Thyroid gland (tissue), 4 donors: Measurements from ENCODE around the gene NHLRC4. TPM values are rescaled to one million over a fixed set of nuclear protein-coding genes. Genes with fewer than 3 reads are reported as not detected.

ENCODE experiments used
- DNase-seq, 2 donors: peaks; one replicate each; pipeline ENCODE4 v3.0.0-alpha.2; 2019
- H3K27ac ChIP-seq, 3 donors: fragments of 200-600 bp; sonication (generic); 1 replicate in 2 of 3; 2 replicates in 1 of 3; pipeline ENCODE4 v1.5.1; 2016 to 2019; ENCODE audit warnings: mild to moderate bottlenecking in 1 of 3, moderate library complexity in 1 of 3
- H3K27me3 ChIP-seq: fragments of 200-600 bp; sonication (generic); one replicate; pipeline ENCODE4 v1.5.1; 2019
- H3K36me3 ChIP-seq, 2 donors: fragments of 200-600 bp; sonication (generic); one replicate each; pipeline ENCODE4 v1.5.1; 2016 to 2019
- H3K4me1 ChIP-seq, 2 donors: fragments of 200-600 bp; sonication (generic); one replicate each; pipeline ENCODE4 v1.5.1; 2017 to 2019
- H3K4me3 ChIP-seq, 3 donors: fragments of 200-600 bp; sonication (generic); replicated peaks in 1 of 3; 1 replicate in 2 of 3; 2 replicates in 1 of 3; pipeline ENCODE4 v1.5.1; 2016; ENCODE audit warnings: mild to moderate bottlenecking in 1 of 3
- H3K9me3 ChIP-seq: fragments of 200-600 bp; sonication (generic); one replicate; pipeline ENCODE4 v1.5.1; 2017
- POLR2A ChIP-seq, 2 donors: fragments of 450-650 bp; IDR thresholded peaks; one replicate each; pipeline ENCODE4 v1.6.1; 2017; ENCODE audit warnings: antibody characterized with exemption in 2 of 2, mild to moderate bottlenecking in 2 of 2, moderate library complexity in 1 of 2
- WGBS, 2 donors: methylation state at CpG; one replicate each; pipeline ENCODE4 v1.1.5; 2017; 5-methylcytosine and 5-hydroxymethylcytosine counted together
- intact Hi-C: fragments of 100-400 bp; cut with DNase I; formaldehyde crosslinking; loops from one replicate; pipeline ENCODE4 v1.15.1; 2023
- total RNA-seq, 4 donors: library from RNA; depleted of rRNA; stranded (reverse); fragments of >200 nt; gene quantifications; one replicate each; pipeline ENCODE4 v1.2.3, GENCODE V29; 2016
- TF ChIP-seq, protein P1 (sequence below), 6 experiments: fragments of 200-600 bp in 3 of 6; fragments of 450-650 bp in 3 of 6; sonication (generic) in 3 of 6; IDR thresholded peaks; one replicate each; pipeline ENCODE4 v1.5.1; 2016 to 2019; ENCODE audit warnings: antibody characterized with exemption in 6 of 6, mild to moderate bottlenecking in 2 of 6, inconsistent platforms in 1 of 6, moderate library complexity in 1 of 6

NHLRC4 gene
- total RNA-seq, 4 donors from 2014 or later: 0.63 to 0.81 (median 0.67) TPM; not detected in 1

DNA sequence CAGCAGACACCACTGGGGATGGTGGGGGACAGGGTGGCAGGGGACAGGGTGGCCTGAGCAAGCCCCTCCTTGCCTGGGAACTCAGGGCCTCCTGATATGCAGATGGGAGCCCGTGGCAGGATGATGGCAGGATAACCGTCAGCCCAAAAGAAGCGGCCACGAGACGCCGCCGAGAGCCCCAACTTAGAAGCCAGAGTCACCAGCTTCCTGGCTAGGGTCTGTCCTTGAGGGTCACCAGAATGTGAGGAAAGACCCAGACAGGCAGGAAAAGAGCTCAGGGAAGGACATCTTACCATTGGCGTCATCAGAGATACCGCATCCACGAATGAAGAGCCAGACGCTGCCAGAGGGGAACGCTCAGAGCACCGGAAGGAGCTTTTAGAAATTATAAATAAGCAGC is 42.5 kb downstream of the NHLRC4 start:
- H3K4me1 ChIP-seq: peaks cover 0 to 8% of the 10 kb centered on the region in 2 donors
- H3K4me3 ChIP-seq: no peak overlapping the region
- intact Hi-C loops: no loop called here
- H3K27me3 ChIP-seq: no peaks in the 10 kb centered on the region
- no peaks in the 10 kb centered on the region for H3K36me3 ChIP-seq
- no peak for TF ChIP-seq POLR2A (IDR thresholded peaks at IDR 0.05)
- TF ChIP-seq, protein P1, sequence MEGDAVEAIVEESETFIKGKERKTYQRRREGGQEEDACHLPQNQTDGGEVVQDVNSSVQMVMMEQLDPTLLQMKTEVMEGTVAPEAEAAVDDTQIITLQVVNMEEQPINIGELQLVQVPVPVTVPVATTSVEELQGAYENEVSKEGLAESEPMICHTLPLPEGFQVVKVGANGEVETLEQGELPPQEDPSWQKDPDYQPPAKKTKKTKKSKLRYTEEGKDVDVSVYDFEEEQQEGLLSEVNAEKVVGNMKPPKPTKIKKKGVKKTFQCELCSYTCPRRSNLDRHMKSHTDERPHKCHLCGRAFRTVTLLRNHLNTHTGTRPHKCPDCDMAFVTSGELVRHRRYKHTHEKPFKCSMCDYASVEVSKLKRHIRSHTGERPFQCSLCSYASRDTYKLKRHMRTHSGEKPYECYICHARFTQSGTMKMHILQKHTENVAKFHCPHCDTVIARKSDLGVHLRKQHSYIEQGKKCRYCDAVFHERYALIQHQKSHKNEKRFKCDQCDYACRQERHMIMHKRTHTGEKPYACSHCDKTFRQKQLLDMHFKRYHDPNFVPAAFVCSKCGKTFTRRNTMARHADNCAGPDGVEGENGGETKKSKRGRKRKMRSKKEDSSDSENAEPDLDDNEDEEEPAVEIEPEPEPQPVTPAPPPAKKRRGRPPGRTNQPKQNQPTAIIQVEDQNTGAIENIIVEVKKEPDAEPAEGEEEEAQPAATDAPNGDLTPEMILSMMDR (IDR thresholded peaks at IDR 0.05): no peak
- no peak overlapping the region for H3K27ac ChIP-seq
- H3K9me3 ChIP-seq: no peaks in the 10 kb centered on the region
- no peak for DNase-seq
- WGBS, 2 donors: 88 to 95% methylated on average over 13 of the region's 13 CpGs

DNA sequence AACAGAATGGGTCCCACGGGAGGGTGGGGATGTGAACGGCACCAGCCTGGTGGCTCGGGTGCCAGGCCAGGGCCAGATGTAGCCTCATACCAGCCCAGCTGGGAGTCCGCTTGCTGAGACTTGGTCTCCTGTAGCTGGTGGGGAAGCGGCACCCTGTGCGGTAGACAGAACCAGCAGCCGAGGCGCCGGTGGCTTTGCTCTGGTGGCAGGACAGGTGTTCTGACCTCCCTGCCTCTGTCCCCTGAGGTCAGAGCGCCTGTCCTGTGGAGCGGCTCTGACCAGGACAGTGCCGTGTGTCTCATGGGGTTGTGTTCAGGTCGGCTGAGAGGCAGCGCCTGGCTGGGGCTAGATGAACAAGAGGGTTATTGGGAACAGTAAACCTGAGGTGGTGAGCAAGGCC is 43.2 kb downstream of the NHLRC4 start:
- H3K27ac ChIP-seq: no peak overlapping the region
- TF ChIP-seq, protein P1 (IDR thresholded peaks at IDR 0.05): no peak
- TF ChIP-seq POLR2A (IDR thresholded peaks at IDR 0.05): no peak
- H3K4me1 ChIP-seq: peaks cover 0 to 8% of the 10 kb centered on the region in 2 donors
- H3K27me3 ChIP-seq: no peaks in the 10 kb centered on the region
- H3K4me3 ChIP-seq: no peak overlapping the region
- intact Hi-C loops: no loop called here
- H3K9me3 ChIP-seq: no peaks in the 10 kb centered on the region
- 91 to 95% methylated on average over 11 to 14 of the region's 14 CpGs for WGBS, 2 donors
- no peaks in the 10 kb centered on the region for H3K36me3 ChIP-seq
- DNase-seq: no peak

DNA sequence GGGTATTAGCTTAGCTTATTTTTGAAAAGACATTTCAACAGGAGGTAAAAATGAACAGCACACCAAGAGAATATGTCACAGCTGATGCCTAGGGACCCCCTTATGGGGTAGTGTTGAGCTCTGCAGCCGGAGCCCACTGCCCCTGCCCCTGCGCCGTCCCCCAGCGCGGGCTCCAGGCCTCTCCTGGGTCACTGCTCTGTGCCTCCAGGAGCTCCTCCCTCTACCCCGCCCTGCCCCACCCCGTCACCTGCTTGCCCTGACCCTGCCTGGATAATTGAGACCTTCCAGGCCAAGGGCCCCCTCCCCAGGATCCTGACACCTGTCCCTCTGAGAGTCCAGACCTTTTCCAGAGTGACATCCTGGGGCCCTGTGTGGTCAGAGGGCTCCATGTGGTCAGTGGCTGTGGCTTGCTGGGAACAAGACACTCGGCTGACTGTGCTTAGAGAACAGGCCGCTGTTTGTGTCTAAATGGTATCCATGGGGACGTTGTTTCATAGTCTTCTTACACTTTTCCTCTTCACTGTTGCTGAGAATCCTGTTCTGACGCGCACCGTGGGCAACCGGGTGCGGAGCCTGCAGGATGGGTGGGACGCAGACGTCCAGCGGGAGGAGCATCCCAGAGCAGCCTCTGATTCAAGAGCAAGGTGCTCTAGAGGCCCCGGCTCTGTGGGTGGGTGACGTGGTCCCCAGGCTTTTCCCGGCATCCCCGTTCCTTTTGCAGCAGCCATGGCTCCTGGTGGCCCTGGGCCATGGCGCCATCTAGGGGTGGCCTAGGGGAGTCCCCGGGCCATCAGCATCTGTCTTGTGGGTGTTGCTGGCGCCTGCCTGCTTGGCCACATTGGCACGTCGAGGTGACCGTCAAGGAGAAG is 43.9 kb downstream of the NHLRC4 start:
- no peaks in the 10 kb centered on the region for H3K36me3 ChIP-seq
- no peak overlapping the region for H3K4me3 ChIP-seq
- no peaks in the 10 kb centered on the region for H3K27me3 ChIP-seq
- TF ChIP-seq, protein P1 (IDR thresholded peaks at IDR 0.05): peak; percentile 50 to 83 (median 66)
- no peak for TF ChIP-seq POLR2A (IDR thresholded peaks at IDR 0.05)
- intact Hi-C loops: no loop called here
- peak; percentile 61 to 64 for DNase-seq
- H3K4me1 ChIP-seq: peaks cover 0 to 8% of the 10 kb centered on the region in 2 donors
- no peak overlapping the region for H3K27ac ChIP-seq
- 84 to 87% methylated on average over 14 to 18 of the region's 28 CpGs for WGBS, 2 donors
- no peaks in the 10 kb centered on the region for H3K9me3 ChIP-seq

DNA sequence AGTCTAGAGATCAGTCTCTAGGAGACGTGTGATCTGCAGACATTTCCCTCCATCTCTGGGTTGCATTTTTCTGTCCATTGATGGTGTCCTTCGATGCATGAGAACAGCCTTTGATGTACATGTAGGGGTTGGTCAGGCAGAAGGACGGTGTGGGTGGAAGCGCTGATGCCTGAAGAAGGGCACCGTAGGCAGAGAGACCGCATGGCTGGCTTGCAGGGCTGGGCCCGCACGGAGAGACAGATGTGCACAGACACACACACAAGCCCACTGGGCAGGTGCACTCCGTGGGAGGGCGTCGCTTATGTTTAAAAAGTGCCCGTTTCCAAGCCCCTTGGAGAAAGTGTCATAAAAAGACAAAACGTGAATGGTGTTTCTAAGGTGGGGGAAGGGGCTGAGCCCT is 48.3 kb downstream of the NHLRC4 start:
- intact Hi-C loops: no loop called here
- TF ChIP-seq, protein P1 (IDR thresholded peaks at IDR 0.05): no peak
- no peak for TF ChIP-seq POLR2A (IDR thresholded peaks at IDR 0.05)
- DNase-seq: no peak
- WGBS, 2 donors: 86 to 87% methylated on average over 13 of the region's 13 CpGs
- Histone ChIP-seq H3K9me3 (no peaks in the 10 kb centered on the region), H3K4me1 (peaks cover 0 to 8% of the 10 kb centered on the region in 2 donors), H3K27ac (no peak overlapping the region), H3K36me3 (no peaks in the 10 kb centered on the region), H3K27me3 (no peaks in the 10 kb centered on the region), H3K4me3 (no peak overlapping the region)
